GM12878 (cell line): ENCODE measurements around the gene SEC31B. TPM values are rescaled to one million over a fixed set of nuclear protein-coding genes. Genes with fewer than 3 reads are reported as not detected.

Source experiments
- ATAC-seq: fragments of 200-7000 bp; cut with Tn5 transposase; 3 replicates; pipeline ENCODE4 v1.9.1; 2020; ENCODE audit warnings: mild to moderate bottlenecking, moderate library complexity
- BruUV-seq: library from RNA; stranded (reverse); fragments of 400-500 nt; replicated peaks from 2 replicates; lab custom pipeline; 2021; lab: Mats Ljungman, UMichigan
- CTCF ChIA-PET: fragments of 300-600 bp; sonication (Branson Sonifier 250); formaldehyde crosslinking; extraction: SDS; loops from one replicate; lab custom pipeline; 2021; ENCODE audit warnings: inconsistent platforms; lab: Yijun Ruan, JAX
- POLR2A ChIA-PET: fragments of 350-600 bp; formaldehyde crosslinking; extraction: SDS; loops from one replicate; lab custom pipeline; 2021; ENCODE audit warnings: inconsistent platforms; lab: Charles Lee
- RAD21 ChIA-PET: fragments of 300-600 bp; sonication (Branson Sonifier 250); formaldehyde crosslinking; loops from one replicate; lab custom pipeline; 2023; ENCODE audit warnings: antibody characterized with exemption; ENCODE audit not compliant: unreplicated experiment; lab: Charles Lee
- SMC1A ChIA-PET: fragments of 300-600 bp; sonication (Branson Sonifier 250); formaldehyde crosslinking; loops from one replicate; lab custom pipeline; 2023; ENCODE audit not compliant: unreplicated experiment, uncharacterized antibody; lab: Charles Lee
- DNase-seq: peaks from one replicate; pipeline ENCODE4 v3.0.0-alpha.2; 2011; ENCODE audit warnings: low read depth, low spot score
- FAIRE-seq: peaks from 3 replicates; lab custom pipeline; 2011; peaks lifted over from hg19 to GRCh38; lab: Jason Lieb, UNC
- H2AFZ ChIP-seq: 2 replicates; pipeline ENCODE4 v1.6.0; 2011; ENCODE audit warnings: low read depth, low read length, control low read depth; ENCODE audit not compliant: control insufficient read depth
- H3K27ac ChIP-seq: 2 replicates; pipeline ENCODE4 v1.5.1; 2011; ENCODE audit warnings: control low read depth; ENCODE audit not compliant: control insufficient read depth, insufficient read depth
- H3K27me3 ChIP-seq, 2 experiments: replicated peaks in 1 of 2; 2 replicates each; pipeline versions ENCODE4 v1.6.0 to v1.6.1; 2011; ENCODE audit warnings: low read length in 1 of 2; ENCODE audit not compliant: control insufficient read depth in 2 of 2, insufficient read depth in 2 of 2
- H3K36me3 ChIP-seq, 2 experiments: 2 replicates each; pipeline ENCODE4 v1.5.1; 2011; ENCODE audit warnings: low read length in 1 of 2; ENCODE audit not compliant: control insufficient read depth in 2 of 2, insufficient read depth in 2 of 2
- H3K4me1 ChIP-seq: 2 replicates; pipeline ENCODE4 v1.6.1; 2011; ENCODE audit warnings: mild to moderate bottlenecking, low read length, moderate library complexity, mixed read lengths; ENCODE audit not compliant: control insufficient read depth, insufficient read depth
- H3K4me2 ChIP-seq: 2 replicates; pipeline ENCODE4 v1.6.0; 2011; ENCODE audit warnings: control low read depth; ENCODE audit not compliant: control insufficient read depth, insufficient read depth
- H3K4me3 ChIP-seq: fragments of 200-600 bp; sonication (generic); 2 replicates; pipeline ENCODE4 v1.5.1; 2016
- H3K79me2 ChIP-seq: 2 replicates; pipeline ENCODE4 v1.6.0; 2011; ENCODE audit warnings: low read length; ENCODE audit not compliant: control insufficient read depth, insufficient read depth
- H3K9ac ChIP-seq: 2 replicates; pipeline ENCODE4 v1.8.0; 2011; ENCODE audit warnings: low read length, control low read depth, mixed read lengths; ENCODE audit not compliant: control insufficient read depth, insufficient read depth
- H3K9me3 ChIP-seq: replicated peaks from 3 replicates; pipeline ENCODE4 v1.5.1; 2011; ENCODE audit warnings: mild to moderate bottlenecking, low read length; ENCODE audit not compliant: control insufficient read depth, insufficient read depth
- H4K20me1 ChIP-seq: 2 replicates; pipeline ENCODE4 v1.6.0; 2011; ENCODE audit not compliant: control insufficient read depth, insufficient read depth
- CREM ChIP-seq: IDR thresholded peaks from 2 replicates; pipeline ENCODE4 v1.6.1; 2014; ENCODE audit warnings: antibody characterized with exemption, low read depth
- DPF2 ChIP-seq: fragments of 450-650 bp; IDR thresholded peaks from 2 replicates; pipeline ENCODE4 v1.6.1; 2017; ENCODE audit warnings: mild to moderate bottlenecking
- IRF5 ChIP-seq: fragments of 450-650 bp; IDR thresholded peaks from 2 replicates; pipeline ENCODE4 v1.6.1; 2017; ENCODE audit warnings: borderline replicate concordance
- KAT2A ChIP-seq: conservative IDR thresholded peaks from 2 replicates; pipeline ENCODE4 v1.6.1; 2011; ENCODE audit warnings: low read depth, low read length; ENCODE audit not compliant: control insufficient read depth
- MAX ChIP-seq: IDR thresholded peaks from 2 replicates; pipeline ENCODE4 v1.6.1; 2012; ENCODE audit warnings: low read depth, low read length, improper control_type of control experiment
- NFYA ChIP-seq: IDR thresholded peaks from 2 replicates; pipeline ENCODE4 v1.6.1; 2011; ENCODE audit warnings: low read depth, mild to moderate bottlenecking, low read length, improper control_type of control experiment, borderline replicate concordance
- SMAD5 ChIP-seq: IDR thresholded peaks from 2 replicates; pipeline ENCODE4 v1.6.1; 2016; ENCODE audit warnings: antibody characterized with exemption, low read depth
- STAT3 ChIP-seq: IDR thresholded peaks from 2 replicates; pipeline ENCODE4 v1.6.1; 2011; ENCODE audit warnings: low read depth, low read length, improper control_type of control experiment
- TAF1 ChIP-seq: IDR thresholded peaks from 2 replicates; pipeline ENCODE4 v1.6.1; 2011; ENCODE audit warnings: mild to moderate bottlenecking, low read depth, low read length, borderline replicate concordance
- TCF7 ChIP-seq: IDR thresholded peaks from 2 replicates; pipeline ENCODE4 v1.6.1; 2014; ENCODE audit warnings: antibody characterized with exemption, borderline replicate concordance
- ZBTB33 ChIP-seq: fragments of 450-650 bp; IDR thresholded peaks from 2 replicates; pipeline ENCODE4 v1.6.1; 2017; ENCODE audit warnings: mild to moderate bottlenecking
- WGBS: methylation state at CpG from one replicate; pipeline ENCODE4 v1.1.6; 2016; ENCODE audit warnings: low lambda C conversion rate; ENCODE audit not compliant: insufficient replicate concordance, insufficient coverage; ENCODE audit errors: missing lambda C conversion rate; 5-methylcytosine and 5-hydroxymethylcytosine counted together
- in situ Hi-C: fragments of 300-500 bp; cut with MboI; formaldehyde crosslinking; loops from 9 replicates; pipeline ENCODE4 v1.14.3; 2018; ENCODE audit warnings: mixed read lengths
- intact Hi-C: fragments of 100-400 bp; cut with micrococcal nuclease; formaldehyde crosslinking; loops from one replicate; pipeline ENCODE4 v1.14.2; 2022; ENCODE audit not compliant: unreplicated experiment
- polyA plus RNA-seq, 11 experiments: library from polyadenylated mRNA; depleted of rRNA in 4 of 11; unstranded in 6 of 11; stranded (reverse) in 5 of 11; fragments of >200 nt; fragmentation: Nextera tagmentation in 4 of 11; fragmentation: Illumina TruSeq in 1 of 11; extraction: Ambion mirVana in 4 of 11; extraction: Trizol in 1 of 11; gene quantifications; 1 replicate in 1 of 11; 2 replicates in 10 of 11; pipeline versions ENCODE4 v1.2.1 to v1.2.3, GENCODE V29; 2011 to 2016; ENCODE audit warnings: inconsistent platforms in 2 of 11, missing spikeins in 2 of 11, low read depth in 1 of 11
- total RNA-seq, 4 experiments: library from RNA; depleted of rRNA in 3 of 4; stranded (reverse); fragments of >200 nt in 3 of 4; fragmentation: Illumina TruSeq in 1 of 4; extraction: Trizol in 1 of 4; gene quantifications; 2 replicates each; pipeline versions ENCODE4 v1.2.1 to v1.2.3, GENCODE V29; 2013 to 2021
- TF ChIP-seq, protein P1 (sequence below), 3 experiments: IDR thresholded peaks in 2 of 3; conservative IDR thresholded peaks in 1 of 3; 2 replicates each; pipeline ENCODE4 v1.5.1; 2011; ENCODE audit warnings: low read depth in 3 of 3, low read length in 3 of 3, mild to moderate bottlenecking in 3 of 3, control low read depth in 2 of 3, moderate library complexity in 2 of 3, inconsistent platforms in 1 of 3, mixed read lengths in 1 of 3; ENCODE audit not compliant: control insufficient read depth in 2 of 3, insufficient read depth in 1 of 3; ENCODE audit errors: extremely low read depth in 1 of 3

SEC31B gene
- total and polyA plus RNA-seq, 10 of the 15 experiments (the other 5 are each of a cell fraction or from before 2014, with no cell fraction given) = 3.4 to 24.3 (median 9.9) TPM

DNA sequence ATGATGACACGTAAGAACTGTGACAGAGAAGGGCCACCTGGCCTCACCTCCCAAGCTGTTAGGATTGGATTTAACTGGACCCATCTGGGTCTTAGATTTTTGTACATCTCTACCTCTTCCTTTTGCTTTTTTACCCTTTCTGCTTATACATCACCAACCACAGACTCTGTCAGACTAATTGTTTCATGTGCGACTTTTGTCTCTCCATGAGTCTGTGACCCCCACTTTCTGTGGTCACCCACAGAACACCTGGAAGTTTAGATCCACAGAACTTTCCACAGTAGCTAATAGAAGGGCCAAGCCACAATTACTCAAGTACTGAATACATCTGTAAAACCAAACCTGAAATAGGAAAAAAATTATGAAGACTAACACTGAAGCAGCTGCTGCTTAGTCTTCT lies 23.1 kb downstream of the SEC31B start:
- FAIRE-seq = no peak
- 50% methylated on average over 2 of the region's 2 CpGs for WGBS
- H4K20me1 ChIP-seq = no peaks in the 10 kb centered on the region
- in situ Hi-C loops (no loop called here), intact Hi-C loops (no loop called here)
- H3K9me3 ChIP-seq = no peaks in the 10 kb centered on the region
- H3K27ac ChIP-seq = no peak overlapping the region
- H3K9ac ChIP-seq = no peak overlapping the region
- BruUV-seq = no TSS peak
- H3K4me1 ChIP-seq = no peaks in the 10 kb centered on the region
- ChIA-PET SMC1A (interaction anchor here (1.1 to 1.4 kb wide), 2 partner anchors 22 kb away, joined by 3 read pairs; no protein-coding TSS in a partner anchor), POLR2A (no interaction called here), CTCF (interaction anchor here (1.1 to 2.8 kb wide), 3 partner anchors 13 to 22 kb away, joined by 5 to 14 read pairs (median 13); no protein-coding TSS in a partner anchor), RAD21 (no interaction called here)
- H3K79me2 ChIP-seq = no peaks in the 10 kb centered on the region
- DNase-seq = no peak
- no peak for ATAC-seq
- H3K4me3 ChIP-seq = no peak overlapping the region
- no peak overlapping the region for H3K4me2 ChIP-seq
- H2AFZ ChIP-seq = no peak overlapping the region
- H3K27me3 ChIP-seq = no peaks in the 10 kb centered on the region
- no peak for TF ChIP-seq STAT3
- no peak for TF ChIP-seq ZBTB33
- TF ChIP-seq CREM = no peak
- TF ChIP-seq TAF1 = no peak
- peaks cover 0 to 9% of the 10 kb centered on the region in 2 experiments for H3K36me3 ChIP-seq

DNA sequence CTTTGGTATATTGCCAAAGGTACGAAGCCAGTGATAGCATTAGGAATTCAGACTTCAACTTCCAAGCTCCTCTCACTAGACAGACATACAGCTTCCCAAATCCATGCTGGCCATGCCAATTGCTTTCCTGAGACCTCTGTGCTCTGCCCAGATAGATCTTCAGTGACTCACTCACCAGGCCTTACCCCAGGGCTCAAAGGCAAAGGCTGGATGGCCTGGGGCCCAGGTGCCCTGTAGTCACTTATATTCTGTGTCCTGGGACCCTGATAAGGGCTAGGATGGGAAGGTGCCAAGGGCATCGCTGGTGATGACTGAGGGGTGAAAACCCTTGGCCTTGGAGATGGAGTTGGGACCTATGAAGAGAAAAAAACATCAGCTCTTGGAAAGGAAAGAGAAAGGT lies 29.1 kb downstream of the SEC31B start:
- no peaks in the 10 kb centered on the region for H3K4me1 ChIP-seq
- TF ChIP-seq, protein P1, sequence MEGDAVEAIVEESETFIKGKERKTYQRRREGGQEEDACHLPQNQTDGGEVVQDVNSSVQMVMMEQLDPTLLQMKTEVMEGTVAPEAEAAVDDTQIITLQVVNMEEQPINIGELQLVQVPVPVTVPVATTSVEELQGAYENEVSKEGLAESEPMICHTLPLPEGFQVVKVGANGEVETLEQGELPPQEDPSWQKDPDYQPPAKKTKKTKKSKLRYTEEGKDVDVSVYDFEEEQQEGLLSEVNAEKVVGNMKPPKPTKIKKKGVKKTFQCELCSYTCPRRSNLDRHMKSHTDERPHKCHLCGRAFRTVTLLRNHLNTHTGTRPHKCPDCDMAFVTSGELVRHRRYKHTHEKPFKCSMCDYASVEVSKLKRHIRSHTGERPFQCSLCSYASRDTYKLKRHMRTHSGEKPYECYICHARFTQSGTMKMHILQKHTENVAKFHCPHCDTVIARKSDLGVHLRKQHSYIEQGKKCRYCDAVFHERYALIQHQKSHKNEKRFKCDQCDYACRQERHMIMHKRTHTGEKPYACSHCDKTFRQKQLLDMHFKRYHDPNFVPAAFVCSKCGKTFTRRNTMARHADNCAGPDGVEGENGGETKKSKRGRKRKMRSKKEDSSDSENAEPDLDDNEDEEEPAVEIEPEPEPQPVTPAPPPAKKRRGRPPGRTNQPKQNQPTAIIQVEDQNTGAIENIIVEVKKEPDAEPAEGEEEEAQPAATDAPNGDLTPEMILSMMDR (IDR thresholded peaks at IDR 0.05 in 2 of 3, conservative IDR thresholded peaks at IDR 0.05 in 1 of 3; ENCODE audit: control insufficient read depth in 2 of 3, extremely low read depth in 1 of 3, insufficient read depth in 1 of 3, low read depth in 3 of 3, low read length in 3 of 3) = no peak
- TF ChIP-seq KAT2A (no peak), DPF2 (no peak), TCF7 (no peak), IRF5 (no peak), SMAD5 (no peak), MAX (no peak), NFYA (no peak)

More for the DNA sequence above, 29.1 kb downstream of the SEC31B start:
- Histone ChIP-seq H4K20me1 (no peaks in the 10 kb centered on the region), H3K36me3 (peaks cover 5 to 14% of the 10 kb centered on the region in 2 experiments; a peak in 3 of 4 replicates), H3K79me2 (no peaks in the 10 kb centered on the region), H3K4me3 (no peak overlapping the region), H3K27me3 (no peaks in the 10 kb centered on the region), H3K9ac (no peak overlapping the region), H2AFZ (no peak overlapping the region), H3K27ac (no peak overlapping the region), H3K9me3 (no peaks in the 10 kb centered on the region), H3K4me2 (no peak overlapping the region)
- CTCF ChIA-PET = interaction anchor here (0.6 to 1.9 kb wide), 4 partner anchors 9 to 864 kb away, joined by 3 to 6 read pairs (median 4); no protein-coding TSS in a partner anchor
- RAD21 ChIA-PET = no interaction called here
- no peak for FAIRE-seq
- BruUV-seq = no TSS peak
- 95% methylated on average over 2 of the region's 2 CpGs for WGBS
- intact Hi-C loops = no loop called here
- SMC1A ChIA-PET = interaction anchor here (1.4 kb wide), 1 partner anchor 9 kb away, joined by 3 read pairs; no protein-coding TSS in a partner anchor
- ATAC-seq = no peak
- DNase-seq = no peak
- in situ Hi-C loops = no loop called here
- POLR2A ChIA-PET = no interaction called here
